Esophagus muscularis mucosa (tissue), 4 donors: ENCODE data around the gene SLC22A13. TPM values are rescaled to one million over a fixed set of nuclear protein-coding genes. Genes with fewer than 3 reads are reported as not detected.

ENCODE experiments used
- DNase-seq: peaks from one replicate; pipeline ENCODE4 v3.0.0-alpha.2; 2017; ENCODE audit errors: extremely low spot score
- H3K27ac ChIP-seq, 4 donors: fragments of 200-600 bp; sonication (generic); replicated peaks in 1 of 4; 1 replicate in 3 of 4; 2 replicates in 1 of 4; pipeline ENCODE4 v1.5.1; 2016 to 2019; ENCODE audit warnings: mild to moderate bottlenecking in 1 of 4
- H3K27me3 ChIP-seq, 4 donors: fragments of 200-600 bp; sonication (generic); one replicate each; pipeline versions ENCODE4 v1.5.1 to v1.6.0; 2016 to 2019
- H3K36me3 ChIP-seq, 4 donors: fragments of 200-600 bp; sonication (generic); one replicate each; pipeline ENCODE4 v1.5.1; 2016 to 2019
- H3K4me1 ChIP-seq, 4 donors: fragments of 200-600 bp; sonication (generic); one replicate each; pipeline ENCODE4 v1.5.1; 2016 to 2019
- H3K4me3 ChIP-seq, 4 donors: fragments of 200-600 bp; sonication (generic); 1 replicate in 2 of 4; 2 replicates in 2 of 4; pipeline ENCODE4 v1.5.1; 2016 to 2019; ENCODE audit warnings: mild to moderate bottlenecking in 4 of 4, moderate library complexity in 1 of 4
- H3K9me3 ChIP-seq, 4 donors: fragments of 200-600 bp; sonication (generic); 1 replicate in 3 of 4; 2 replicates in 1 of 4; pipeline ENCODE4 v1.5.1; 2016 to 2019
- EP300 ChIP-seq: sonication (generic); formaldehyde crosslinking; IDR thresholded peaks from one replicate; pipeline ENCODE4 v1.6.1; 2017; ENCODE audit warnings: antibody characterized with exemption
- POLR2A ChIP-seq: fragments of 450-650 bp; IDR thresholded peaks from one replicate; pipeline ENCODE4 v1.6.1; 2017; ENCODE audit warnings: antibody characterized with exemption, moderate library complexity, mild to moderate bottlenecking, low read depth
- POLR2AphosphoS5 ChIP-seq, 2 donors: sonication (generic); formaldehyde crosslinking; IDR thresholded peaks; one replicate each; pipeline ENCODE4 v1.6.1; 2017; ENCODE audit warnings: antibody characterized with exemption in 2 of 2
- WGBS: methylation state at CpG from one replicate; pipeline ENCODE4 v1.1.5; 2018; 5-methylcytosine and 5-hydroxymethylcytosine counted together
- intact Hi-C: fragments of 100-400 bp; cut with DNase I; formaldehyde crosslinking; loops from one replicate; pipeline ENCODE4 v1.15.1; 2023
- total RNA-seq, 4 donors: library from RNA; depleted of rRNA; stranded (reverse); fragments of >200 nt; gene quantifications; one replicate each; pipeline versions ENCODE4 v1.1.0 to v1.2.1, GENCODE V29; 2016
- TF ChIP-seq, protein P1 (sequence below), 3 experiments: fragments of 200-600 bp in 2 of 3; fragments of 450-650 bp in 1 of 3; sonication (generic) in 2 of 3; IDR thresholded peaks; one replicate each; pipeline ENCODE4 v1.5.1; 2017 to 2019; ENCODE audit warnings: antibody characterized with exemption in 3 of 3, mild to moderate bottlenecking in 2 of 3, moderate library complexity in 1 of 3

SLC22A13 gene
- total RNA-seq, 4 donors from 2014 or later: 0.17 to 0.29 TPM; not detected in 2

DNA sequence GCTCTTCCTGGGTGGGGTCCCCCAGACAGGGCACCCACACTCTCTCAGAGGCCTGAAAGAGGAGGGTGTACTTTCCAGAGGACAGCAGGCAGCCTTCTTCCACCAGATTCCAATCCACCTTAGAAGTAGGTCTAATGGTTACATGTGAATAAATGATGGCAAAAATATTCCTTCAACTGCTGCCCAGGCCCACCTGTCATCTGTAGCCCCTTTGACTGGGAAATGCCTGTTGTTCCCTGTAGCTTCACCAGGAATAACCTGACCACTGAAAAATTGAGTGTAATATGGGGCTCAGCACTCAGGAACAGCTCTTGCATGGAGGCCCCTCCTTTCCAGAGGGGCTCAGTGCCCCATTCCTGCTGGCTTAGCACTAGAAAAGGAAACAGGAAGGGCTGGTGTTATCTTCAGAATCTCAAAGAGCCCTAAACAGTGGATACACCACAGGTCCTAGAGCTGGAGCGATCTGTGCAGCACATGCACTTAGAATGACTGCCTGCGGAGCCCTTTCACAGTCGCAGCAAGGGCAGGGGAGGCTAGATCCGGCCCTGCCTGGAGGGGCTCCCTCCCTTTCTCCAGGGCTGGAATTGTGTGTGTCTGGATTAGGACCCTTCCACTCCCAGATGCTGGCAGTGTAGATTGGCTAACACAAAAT lies 48.6 kb downstream of the SLC22A13 start:
- peak; percentile 84 for DNase-seq
- Histone ChIP-seq H3K27me3 (no peaks in the 10 kb centered on the region), H3K36me3 (no peaks in the 10 kb centered on the region), H3K9me3 (no peaks in the 10 kb centered on the region), H3K4me1 (no peaks in the 10 kb centered on the region), H3K27ac (no peak overlapping the region), H3K4me3 (no peak overlapping the region)
- intact Hi-C loops: no loop called here
- WGBS: no CpG with 5 or more reads among the region's 4 CpGs
- no peak for TF ChIP-seq POLR2AphosphoS5 (IDR thresholded peaks at IDR 0.05)
- TF ChIP-seq, protein P1, sequence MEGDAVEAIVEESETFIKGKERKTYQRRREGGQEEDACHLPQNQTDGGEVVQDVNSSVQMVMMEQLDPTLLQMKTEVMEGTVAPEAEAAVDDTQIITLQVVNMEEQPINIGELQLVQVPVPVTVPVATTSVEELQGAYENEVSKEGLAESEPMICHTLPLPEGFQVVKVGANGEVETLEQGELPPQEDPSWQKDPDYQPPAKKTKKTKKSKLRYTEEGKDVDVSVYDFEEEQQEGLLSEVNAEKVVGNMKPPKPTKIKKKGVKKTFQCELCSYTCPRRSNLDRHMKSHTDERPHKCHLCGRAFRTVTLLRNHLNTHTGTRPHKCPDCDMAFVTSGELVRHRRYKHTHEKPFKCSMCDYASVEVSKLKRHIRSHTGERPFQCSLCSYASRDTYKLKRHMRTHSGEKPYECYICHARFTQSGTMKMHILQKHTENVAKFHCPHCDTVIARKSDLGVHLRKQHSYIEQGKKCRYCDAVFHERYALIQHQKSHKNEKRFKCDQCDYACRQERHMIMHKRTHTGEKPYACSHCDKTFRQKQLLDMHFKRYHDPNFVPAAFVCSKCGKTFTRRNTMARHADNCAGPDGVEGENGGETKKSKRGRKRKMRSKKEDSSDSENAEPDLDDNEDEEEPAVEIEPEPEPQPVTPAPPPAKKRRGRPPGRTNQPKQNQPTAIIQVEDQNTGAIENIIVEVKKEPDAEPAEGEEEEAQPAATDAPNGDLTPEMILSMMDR (IDR thresholded peaks at IDR 0.05): no peak
- no peak for TF ChIP-seq POLR2A
- no peak for TF ChIP-seq EP300

DNA sequence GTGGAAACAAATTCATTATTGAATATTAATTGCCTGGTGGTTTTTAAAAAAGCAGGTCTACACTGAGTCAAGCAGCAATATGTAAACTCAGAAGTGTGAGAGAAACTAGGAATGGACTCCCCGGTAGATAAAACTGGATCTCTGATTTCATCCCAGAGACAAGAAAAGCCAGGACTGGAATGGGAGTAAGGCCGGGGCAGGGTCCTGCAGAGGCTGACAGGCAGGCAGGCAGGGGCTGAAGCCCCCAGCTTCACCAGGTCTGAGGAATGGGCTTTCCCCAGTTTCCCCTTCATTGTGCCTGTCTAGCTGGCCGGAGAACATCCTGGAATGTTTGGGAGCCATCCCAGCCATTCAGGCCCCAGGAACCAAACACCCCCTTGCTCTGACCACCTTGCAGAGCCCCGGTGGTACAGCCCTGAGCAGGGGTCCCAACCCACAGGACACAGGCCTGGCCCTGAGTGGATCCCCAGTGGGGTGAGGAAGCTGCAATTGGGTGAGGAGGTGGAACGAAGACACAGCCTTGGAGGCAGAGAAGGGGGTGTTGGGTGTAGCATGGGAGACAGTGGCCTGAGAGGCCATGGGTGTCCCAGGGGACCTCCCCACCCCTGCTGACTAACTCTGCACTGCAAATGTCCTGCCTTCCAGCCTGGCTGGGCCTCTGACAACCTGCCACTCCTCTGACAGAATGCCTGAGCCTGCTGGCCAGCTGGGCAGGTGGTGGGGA lies 49.3 kb downstream of the SLC22A13 start:
- WGBS: 59% methylated on average over 2 of the region's 5 CpGs

DNA sequence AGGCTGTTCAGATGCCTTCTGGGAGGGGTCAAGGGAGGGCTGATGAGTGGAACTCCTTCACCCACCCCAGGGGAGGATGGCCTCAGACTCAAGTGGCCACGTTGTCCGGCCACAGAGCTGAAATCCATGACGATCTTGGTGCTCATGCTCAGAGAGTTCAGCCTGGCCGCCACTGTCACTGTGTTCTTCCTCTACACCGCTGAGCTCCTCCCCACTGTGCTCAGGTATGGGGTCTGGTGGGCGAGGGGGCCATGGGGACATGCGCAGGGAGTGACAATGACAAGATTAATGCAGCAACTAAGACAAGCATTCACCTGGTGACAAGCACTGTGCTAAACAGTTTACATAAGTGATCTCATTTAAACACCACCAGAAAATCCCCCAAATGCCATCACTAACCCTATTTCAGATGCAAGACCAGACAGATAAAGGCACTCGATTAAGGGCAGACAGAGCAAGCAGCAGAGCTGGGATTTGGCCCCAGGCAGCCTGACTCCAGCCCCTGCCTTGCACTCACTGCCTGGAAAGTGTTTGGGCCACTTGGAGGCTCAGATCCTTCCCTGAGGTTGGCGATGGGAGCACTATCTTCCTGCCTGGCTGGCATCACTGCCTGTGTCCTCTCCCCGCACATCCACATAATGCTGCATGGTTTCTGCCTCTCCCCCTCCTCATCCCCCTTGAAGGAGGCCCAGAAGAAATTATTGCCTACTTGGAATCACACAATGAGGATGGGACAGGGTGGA lies 50.0 kb downstream of the SLC22A13 start:
- intact Hi-C loops: no loop called here
- WGBS: 79% methylated on average over 8 of the region's 10 CpGs
- no peak overlapping the region for H3K4me3 ChIP-seq
- peaks cover 0 to 2% (median 0%) of the 10 kb centered on the region in 4 donors for H3K9me3 ChIP-seq
- no peaks in the 10 kb centered on the region for H3K27me3 ChIP-seq
- TF ChIP-seq POLR2A: no peak
- H3K27ac ChIP-seq: no peak overlapping the region
- H3K4me1 ChIP-seq: no peaks in the 10 kb centered on the region
- peak; percentile 70 for DNase-seq
- H3K36me3 ChIP-seq: no peaks in the 10 kb centered on the region

More for the DNA sequence above, 49.3 kb downstream of the SLC22A13 start:
- intact Hi-C loops: no loop called here
- Histone ChIP-seq H3K36me3 (no peaks in the 10 kb centered on the region), H3K4me1 (no peaks in the 10 kb centered on the region), H3K9me3 (no peaks in the 10 kb centered on the region), H3K27me3 (no peaks in the 10 kb centered on the region), H3K4me3 (no peak overlapping the region), H3K27ac (no peak overlapping the region)
- DNase-seq: peak; percentile 80
- TF ChIP-seq POLR2A (no peak), EP300 (no peak)
- TF ChIP-seq, protein P1 (IDR thresholded peaks at IDR 0.05): no peak

DNA sequence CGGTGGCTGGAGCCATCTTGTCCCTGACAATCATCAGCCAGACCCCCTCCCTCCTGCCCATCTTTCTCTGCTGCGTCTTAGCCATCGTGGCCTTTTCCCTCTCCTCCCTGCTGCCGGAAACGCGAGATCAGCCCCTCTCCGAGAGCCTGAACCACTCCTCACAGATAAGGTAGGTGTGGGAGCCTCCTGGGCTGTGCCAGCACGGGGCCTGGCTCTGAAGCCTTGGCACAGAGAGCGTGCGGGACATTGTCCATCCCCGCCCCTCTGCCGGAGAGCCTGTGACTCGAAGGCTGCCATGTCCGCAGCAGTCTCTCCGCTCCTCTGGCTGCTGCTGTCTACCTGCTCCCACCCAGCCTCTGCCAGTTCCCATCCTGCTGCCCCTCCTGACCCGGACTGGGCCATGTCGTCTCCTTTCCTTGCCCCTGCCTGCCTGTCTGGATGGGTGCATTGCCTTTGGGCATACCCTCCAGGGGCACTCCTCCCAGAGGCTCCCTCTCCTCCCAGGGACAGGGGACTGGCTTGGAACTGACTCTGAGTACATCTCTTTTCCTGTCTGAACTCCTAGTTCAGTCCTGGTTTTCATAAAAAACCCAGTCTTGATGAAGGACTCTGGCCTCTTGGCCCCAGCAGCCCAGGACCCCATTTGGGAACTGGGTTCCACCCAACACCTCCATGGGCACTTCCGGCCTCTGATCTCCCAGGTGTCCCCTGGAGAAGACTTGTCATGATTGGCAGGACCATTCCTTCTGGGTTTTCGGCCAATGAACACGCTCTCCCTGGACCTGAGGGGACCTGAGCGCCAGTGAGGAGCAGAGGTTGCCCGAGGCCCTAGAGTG lies 51.0 kb downstream of the SLC22A13 start:
- peak; percentile 90 for DNase-seq
- TF ChIP-seq POLR2AphosphoS5 (IDR thresholded peaks at IDR 0.05): no peak
- no peak for TF ChIP-seq EP300
- no peak for TF ChIP-seq POLR2A
- TF ChIP-seq, protein P1 (IDR thresholded peaks at IDR 0.05): no peak
- Histone ChIP-seq H3K36me3 (no peaks in the 10 kb centered on the region), H3K27ac (no peak overlapping the region), H3K4me1 (no peaks in the 10 kb centered on the region), H3K27me3 (no peaks in the 10 kb centered on the region), H3K4me3 (no peak overlapping the region), H3K9me3 (peaks cover 0 to 5% (median 0%) of the 10 kb centered on the region in 4 donors)
- intact Hi-C loops: no loop called here
- 87% methylated on average over 16 of the region's 22 CpGs for WGBS
